ENCODE results near the gene LCA5. TPM values are rescaled to one million over a fixed set of nuclear protein-coding genes. Genes with fewer than 3 reads are reported as not detected.

Gene LCA5
- total and polyA plus RNA-seq, 3 donors from 2014 or later = 5.2 to 17.7 (median 15.4) TPM

GRCh38 chr6:79564636-79565035, 27.4 kb upstream of the LCA5 start:
- intact Hi-C loops (cut with DNase I; ENCODE audit: low total_unique reads) = no loop called here

DNA sequence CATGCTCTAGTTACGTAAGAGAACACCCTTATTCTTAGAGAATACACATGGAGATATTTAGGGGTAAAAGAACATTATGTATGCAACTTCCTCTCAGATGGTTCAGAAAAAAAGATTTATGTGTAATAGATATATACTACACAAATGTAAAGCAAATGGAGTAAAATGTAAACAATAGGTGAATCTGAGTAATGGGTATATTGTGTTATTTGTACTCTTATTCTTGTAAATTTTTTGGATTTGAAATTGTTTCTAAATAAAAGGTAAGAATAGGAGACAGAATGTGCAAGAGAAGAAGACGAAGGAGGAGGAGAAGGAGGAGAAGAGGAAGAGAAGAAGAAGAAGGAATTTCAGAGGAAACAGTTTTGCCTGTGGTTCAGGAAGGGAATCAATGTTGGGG, 22.5 kb upstream of the LCA5 start:
- DNase-seq = no peak
- Histone ChIP-seq H3K9me3 (no peaks in the 10 kb centered on the region), H3K4me1 (no peaks in the 10 kb centered on the region), H3K27ac (no peak overlapping the region), H3K4me3 (no peak overlapping the region), H3K27me3 (no peaks in the 10 kb centered on the region), H3K36me3 (ENCODE audit: low read depth, missing control alignments) (no peaks in the 10 kb centered on the region)
- TF ChIP-seq POLR2A (IDR thresholded peaks at IDR 0.05) (no peak), CTCF (IDR thresholded peaks at IDR 0.05) (no peak)
- intact Hi-C loops (cut with DNase I; ENCODE audit: low total_unique reads) = no loop called here
- WGBS, 2 donors = 88 to 96% methylated on average over 2 of the region's 2 CpGs

More at GRCh38 chr6:79564636-79565035, 27.4 kb upstream of the LCA5 start:
- Histone ChIP-seq H3K36me3 (ENCODE audit: low read depth, missing control alignments) (no peaks in the 10 kb centered on the region), H3K4me3 (no peak overlapping the region), H3K27ac (no peak overlapping the region), H3K9me3 (no peaks in the 10 kb centered on the region), H3K27me3 (no peaks in the 10 kb centered on the region), H3K4me1 (no peaks in the 10 kb centered on the region)
- 53 to 75% methylated on average over 2 of the region's 2 CpGs for WGBS, 2 donors
- TF ChIP-seq POLR2A (IDR thresholded peaks at IDR 0.05) = no peak
- no peak for TF ChIP-seq CTCF (IDR thresholded peaks at IDR 0.05)
- DNase-seq = no peak

DNA sequence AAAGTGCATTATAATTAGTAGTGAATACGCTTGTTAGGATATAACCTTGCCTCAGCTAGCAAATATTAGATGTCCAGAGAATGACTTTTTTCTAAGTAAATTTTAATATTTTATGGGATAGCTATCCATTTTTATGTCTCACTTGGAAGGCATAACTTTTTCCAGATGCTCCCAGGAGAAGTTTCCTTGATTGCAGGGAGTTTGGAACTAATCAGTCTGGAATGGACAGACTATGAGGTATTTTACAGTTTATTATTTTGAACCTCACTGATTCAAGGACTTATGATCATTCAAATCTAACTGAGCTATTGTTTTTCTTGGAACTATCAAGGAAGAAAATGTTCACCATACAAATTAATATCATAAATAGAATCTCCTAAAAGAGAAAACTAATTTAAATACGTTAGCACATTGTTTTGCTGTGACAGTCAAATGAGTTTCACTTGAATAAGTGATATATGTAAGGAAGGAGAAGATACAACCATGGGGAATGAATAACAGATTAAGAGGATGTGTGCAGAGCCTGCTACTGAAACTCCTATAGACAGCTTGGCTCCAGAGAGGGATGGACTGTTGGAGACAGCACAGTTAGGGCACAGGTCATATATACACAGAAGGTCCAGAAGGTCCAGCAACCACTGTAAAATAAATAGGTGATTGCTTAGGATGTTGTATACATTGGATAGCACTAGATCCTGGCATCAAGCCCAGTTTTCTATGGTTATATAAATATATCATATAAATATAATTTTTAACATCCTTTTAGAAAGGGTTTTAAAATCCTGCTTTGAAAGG, 20.6 kb upstream of the LCA5 start:
- TF ChIP-seq CTCF (IDR thresholded peaks at IDR 0.05) (no peak), POLR2A (IDR thresholded peaks at IDR 0.05) (no peak)
- Histone ChIP-seq H3K27ac (no peak overlapping the region), H3K9me3 (no peaks in the 10 kb centered on the region), H3K4me1 (no peaks in the 10 kb centered on the region), H3K36me3 (ENCODE audit: low read depth, missing control alignments) (no peaks in the 10 kb centered on the region), H3K27me3 (no peaks in the 10 kb centered on the region), H3K4me3 (no peak overlapping the region)
- intact Hi-C loops (cut with DNase I; ENCODE audit: low total_unique reads) = no loop called here
- WGBS, 2 donors = 65 to 71% methylated on average over 2 of the region's 2 CpGs
- no peak for DNase-seq

DNA sequence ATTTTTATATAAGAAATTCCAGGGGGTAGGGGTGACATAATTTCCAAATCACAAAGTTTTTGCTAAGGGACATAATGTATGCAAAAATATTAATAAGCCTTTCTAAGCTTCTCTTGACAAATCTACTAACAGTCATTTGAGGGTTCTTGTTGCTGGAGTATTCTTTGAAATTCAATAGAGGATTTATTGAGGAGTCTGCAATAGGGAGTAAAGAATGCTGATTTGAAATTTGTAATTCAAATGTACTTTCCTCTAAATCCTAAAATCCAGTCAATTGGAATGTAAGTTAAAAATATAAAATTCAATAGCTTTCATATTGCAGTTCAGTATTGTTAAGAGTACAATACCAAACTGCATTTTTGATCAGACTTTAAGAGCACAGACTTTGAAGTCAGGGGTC, 17.1 kb upstream of the LCA5 start:
- no peaks in the 10 kb centered on the region for H3K36me3 ChIP-seq (ENCODE audit: low read depth, missing control alignments)
- H3K4me1 ChIP-seq = no peaks in the 10 kb centered on the region
- no peak overlapping the region for H3K27ac ChIP-seq
- no peak for TF ChIP-seq CTCF (IDR thresholded peaks at IDR 0.05)
- no peak for TF ChIP-seq POLR2A (IDR thresholded peaks at IDR 0.05)
- no peaks in the 10 kb centered on the region for H3K9me3 ChIP-seq
- no peak for DNase-seq
- H3K27me3 ChIP-seq = no peaks in the 10 kb centered on the region
- intact Hi-C loops (cut with DNase I; ENCODE audit: low total_unique reads) = no loop called here
- H3K4me3 ChIP-seq = no peak overlapping the region

- H3K27ac ChIP-seq = no peak overlapping the region
- H3K4me3 ChIP-seq = no peak overlapping the region
- 68 to 90% methylated on average over 2 of the region's 2 CpGs for WGBS, 2 donors
- no peak for TF ChIP-seq CTCF (IDR thresholded peaks at IDR 0.05)
- no peak for TF ChIP-seq POLR2A (IDR thresholded peaks at IDR 0.05)
- no peaks in the 10 kb centered on the region for H3K4me1 ChIP-seq
- intact Hi-C loops (cut with DNase I; ENCODE audit: low total_unique reads) = no loop called here
- H3K27me3 ChIP-seq = no peaks in the 10 kb centered on the region
- H3K36me3 ChIP-seq (ENCODE audit: low read depth, missing control alignments) = no peaks in the 10 kb centered on the region
- H3K9me3 ChIP-seq = no peaks in the 10 kb centered on the region
- no peak for DNase-seq
These were observed 14.2 kb upstream of the LCA5 start for GRCh38 chr6:79551401-79551800.

Measured in testis (tissue), 3 donors.